ENCODE data around the gene IPMK.

The IPMK gene

DNA sequence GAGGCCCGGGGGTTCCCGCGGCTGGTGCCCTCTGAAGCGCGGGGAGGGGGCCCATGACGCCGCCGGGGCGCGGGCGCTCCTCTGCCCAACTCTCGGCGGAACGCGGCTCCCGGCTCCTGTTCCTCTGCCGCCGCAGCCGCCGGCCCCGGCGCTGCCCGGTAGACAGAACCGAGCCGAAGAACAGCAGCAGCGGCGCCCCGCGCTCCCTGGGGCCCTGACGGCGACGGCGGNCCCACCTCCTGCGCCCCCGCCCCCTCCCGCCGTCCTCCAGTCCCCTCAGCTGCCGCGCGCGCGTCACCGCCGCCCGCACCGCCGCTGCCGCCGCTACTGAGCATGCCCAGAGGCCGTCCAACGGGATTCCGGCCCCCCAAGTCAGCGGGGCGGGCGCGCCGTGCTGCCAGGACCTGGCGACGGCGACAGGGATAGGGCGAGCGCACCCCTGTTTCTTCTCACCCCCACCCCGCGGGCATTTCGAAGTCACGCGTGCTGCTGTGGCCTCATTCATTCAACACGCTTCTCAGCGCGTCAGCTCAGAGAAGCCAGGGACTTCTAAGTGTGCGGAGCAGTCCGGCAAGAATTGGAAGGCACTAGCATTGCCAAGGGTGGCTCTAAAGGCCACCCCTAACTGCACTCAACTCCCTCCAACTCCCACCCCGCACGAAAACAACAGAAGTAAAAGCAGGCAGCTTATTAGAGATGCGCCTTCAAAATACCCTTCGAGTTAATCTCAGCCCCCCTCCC lies at the start of gene IPMK:
IPMK (minus strand) TSS at position 182 of the 741 bp plus-strand sequence. CDS start 283 bp downstream, outside the sequence.
- peak; percentile 88 for DNase-seq (ENCODE audit: low spot score)

DNA sequence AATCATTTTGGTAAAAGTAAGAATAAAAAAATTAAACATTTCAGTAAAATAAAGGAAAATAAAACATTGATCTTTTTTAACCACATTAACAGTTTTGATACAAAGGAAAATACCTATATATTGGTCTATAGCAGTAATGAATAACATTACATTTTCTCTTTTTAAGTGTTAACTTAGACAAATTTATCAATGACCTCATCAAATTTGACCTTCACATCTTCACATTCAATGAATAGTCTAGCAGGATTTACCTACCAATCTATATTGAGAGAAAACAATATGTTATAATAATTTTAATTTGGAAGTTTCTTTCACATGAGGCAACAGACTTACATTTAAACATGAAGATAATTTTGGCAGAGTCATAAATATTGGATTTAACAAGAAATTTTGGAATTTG lies 49.2 kb upstream of the IPMK start:
- DNase-seq (ENCODE audit: low spot score) = no peak

DNA sequence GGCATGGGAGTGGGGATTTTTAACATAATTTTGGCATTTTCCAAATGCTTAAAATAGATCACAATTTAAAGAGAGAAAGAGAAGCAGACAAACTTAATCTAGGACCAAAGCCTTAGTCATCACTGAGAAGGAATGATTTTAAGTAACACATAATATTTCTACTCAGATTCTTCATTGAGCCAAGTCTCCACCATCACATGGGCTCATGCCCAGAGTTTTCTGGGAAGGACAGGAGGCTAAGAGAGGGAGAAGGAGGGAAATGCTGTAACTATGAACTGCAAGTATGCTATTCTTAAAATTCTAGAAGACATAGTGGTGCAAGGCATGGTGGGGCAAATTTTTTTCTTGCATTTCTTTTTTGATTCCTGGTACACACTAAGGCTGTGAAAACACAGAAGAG lies 43.3 kb upstream of the IPMK start:
- no peak for DNase-seq (ENCODE audit: low spot score)

DNA sequence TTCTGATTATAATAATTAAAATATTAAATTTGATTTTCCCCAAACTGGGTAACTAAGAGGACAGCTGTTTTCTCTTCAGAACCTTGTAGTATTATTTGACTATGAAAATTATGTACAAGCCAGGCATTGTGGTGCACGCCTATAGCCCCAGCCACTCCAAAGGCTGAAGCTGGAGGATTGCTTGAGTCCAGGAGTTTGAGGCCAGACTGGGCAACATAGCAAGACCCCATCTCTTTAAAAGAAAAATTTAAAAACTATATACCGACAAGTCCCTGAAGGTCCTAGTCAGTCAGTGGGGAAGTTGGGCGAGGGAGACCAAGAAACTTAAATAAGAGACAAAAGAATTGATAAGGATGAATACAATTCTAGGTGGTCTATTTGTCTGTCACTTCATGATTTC lies 40.0 kb upstream of the IPMK start:
- no peak for DNase-seq (ENCODE audit: low spot score)

DNA sequence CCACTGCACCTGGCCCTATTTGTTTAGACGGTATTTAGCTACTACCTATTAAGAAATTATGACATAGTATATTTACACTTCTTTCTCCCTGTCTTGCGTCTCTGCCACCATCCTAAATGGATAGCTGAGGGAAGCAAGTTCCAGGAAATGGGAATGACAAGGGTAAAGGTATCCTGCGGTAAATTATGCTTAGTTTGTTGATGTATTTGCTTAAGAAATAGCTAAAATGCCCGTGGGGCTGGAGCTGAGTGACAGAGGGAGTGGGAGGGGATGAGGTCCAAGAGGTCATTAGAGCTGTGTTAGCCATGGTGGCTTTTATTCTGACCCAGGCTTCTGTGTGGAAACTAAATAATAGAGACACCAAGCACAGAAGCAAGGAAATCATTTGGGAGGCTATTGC lies 38.1 kb upstream of the IPMK start:
- no peak for DNase-seq (ENCODE audit: low spot score)

DNA sequence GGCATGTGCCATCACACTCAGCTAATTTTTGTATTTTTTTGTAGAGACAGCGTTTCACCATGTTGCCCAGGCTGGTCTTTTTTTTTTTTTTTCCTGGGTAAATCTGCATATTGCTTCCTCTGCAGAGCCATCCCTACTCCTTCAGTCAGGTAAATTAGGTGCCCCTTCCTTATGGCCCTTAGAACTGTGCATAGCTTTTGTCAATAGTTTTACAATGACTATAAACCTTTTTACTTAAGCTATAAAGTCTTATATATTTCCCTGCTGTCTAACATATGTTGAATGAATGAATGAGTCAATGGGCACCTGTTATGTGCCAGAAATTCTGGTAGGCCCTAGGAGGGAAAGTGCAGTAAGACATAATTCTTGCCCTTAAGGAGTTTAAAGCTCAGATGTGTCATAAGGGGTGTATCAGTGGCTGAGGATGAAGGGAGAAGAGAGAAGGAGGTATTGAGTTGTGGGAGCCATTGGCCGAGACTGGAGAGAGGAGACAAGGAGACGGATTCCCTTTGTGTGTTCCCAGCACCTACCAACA lies 36.5 kb upstream of the IPMK start:
- no peak for DNase-seq (ENCODE audit: low spot score)

DNA sequence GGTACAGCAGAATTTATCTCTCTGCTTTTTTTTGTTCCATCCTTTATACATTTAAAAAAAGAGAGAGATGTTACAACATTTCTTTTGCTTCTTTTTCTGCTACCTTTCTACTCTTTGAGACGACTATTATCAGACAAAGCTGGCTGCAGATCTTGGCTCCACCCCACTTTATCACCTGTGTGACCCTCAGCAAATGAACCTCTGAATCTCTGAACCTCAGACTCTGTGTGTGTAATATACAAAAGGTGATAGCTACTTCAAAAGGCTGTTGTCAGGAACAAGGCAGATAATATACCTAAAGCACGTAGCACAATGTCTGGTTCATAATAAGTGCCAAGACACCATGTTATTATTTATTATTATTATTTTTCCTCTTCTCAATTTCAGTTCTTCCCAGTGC lies 34.6 kb upstream of the IPMK start:
- no peak for DNase-seq (ENCODE audit: low spot score)

DNA sequence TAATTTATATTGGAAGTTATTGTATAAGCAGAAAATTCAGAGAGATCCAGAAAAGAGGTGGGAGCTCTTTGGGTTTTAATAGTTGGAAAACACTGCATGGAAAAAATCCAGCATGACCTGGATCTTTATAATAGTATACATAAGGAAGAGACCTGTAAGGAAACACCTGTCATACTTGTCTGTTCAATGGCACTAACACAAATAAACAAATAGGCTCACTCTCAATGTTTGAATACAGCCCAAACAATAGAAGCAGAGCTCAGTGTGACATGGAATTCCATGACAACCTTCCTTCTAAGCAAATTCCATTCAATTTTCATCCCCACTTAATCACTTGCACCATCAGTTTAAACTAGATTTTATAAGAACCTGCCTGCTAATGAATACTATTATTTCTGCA lies 33.0 kb upstream of the IPMK start:
- DNase-seq (ENCODE audit: low spot score) = no peak

DNA sequence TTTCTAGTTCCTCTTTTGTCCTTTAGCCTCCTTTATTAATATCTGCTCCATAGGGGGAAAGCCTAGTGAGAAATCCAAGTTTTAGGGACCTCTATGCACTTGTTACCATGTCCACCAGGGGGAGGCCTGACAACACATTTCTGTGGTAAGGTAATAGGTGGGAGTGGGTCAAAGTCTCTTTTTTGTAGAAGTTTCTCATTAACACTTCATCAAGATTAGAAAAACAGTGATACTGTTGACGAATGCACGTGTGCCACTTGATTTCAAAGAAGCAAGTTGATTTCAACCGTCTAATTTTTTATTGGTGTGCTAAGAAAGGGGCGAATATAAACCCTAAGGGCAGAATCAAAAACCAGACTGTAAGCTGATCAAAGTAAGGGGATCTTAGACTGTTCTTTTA lies 31.9 kb upstream of the IPMK start:
- DNase-seq (ENCODE audit: low spot score) = peak; percentile 54

DNA sequence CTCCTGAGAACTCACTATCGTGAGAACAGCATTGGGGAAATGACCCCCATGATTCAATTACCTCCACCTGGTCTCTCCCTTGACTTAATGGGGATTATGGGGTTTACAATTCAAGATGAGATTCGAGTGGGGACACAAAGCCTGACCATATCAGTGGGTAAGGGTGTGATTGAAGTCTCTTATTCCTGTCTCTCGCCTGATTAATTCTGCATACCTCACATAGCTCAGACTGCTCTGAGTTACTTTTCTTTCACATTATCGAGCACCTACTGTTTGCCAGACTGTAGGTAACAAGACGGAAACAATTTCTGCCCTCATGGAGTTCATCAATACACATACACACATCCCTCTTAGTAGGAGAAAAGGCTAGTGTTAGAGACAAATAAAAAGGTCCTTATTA lies 26.3 kb upstream of the IPMK start:
- no peak for DNase-seq (ENCODE audit: low spot score)

DNA sequence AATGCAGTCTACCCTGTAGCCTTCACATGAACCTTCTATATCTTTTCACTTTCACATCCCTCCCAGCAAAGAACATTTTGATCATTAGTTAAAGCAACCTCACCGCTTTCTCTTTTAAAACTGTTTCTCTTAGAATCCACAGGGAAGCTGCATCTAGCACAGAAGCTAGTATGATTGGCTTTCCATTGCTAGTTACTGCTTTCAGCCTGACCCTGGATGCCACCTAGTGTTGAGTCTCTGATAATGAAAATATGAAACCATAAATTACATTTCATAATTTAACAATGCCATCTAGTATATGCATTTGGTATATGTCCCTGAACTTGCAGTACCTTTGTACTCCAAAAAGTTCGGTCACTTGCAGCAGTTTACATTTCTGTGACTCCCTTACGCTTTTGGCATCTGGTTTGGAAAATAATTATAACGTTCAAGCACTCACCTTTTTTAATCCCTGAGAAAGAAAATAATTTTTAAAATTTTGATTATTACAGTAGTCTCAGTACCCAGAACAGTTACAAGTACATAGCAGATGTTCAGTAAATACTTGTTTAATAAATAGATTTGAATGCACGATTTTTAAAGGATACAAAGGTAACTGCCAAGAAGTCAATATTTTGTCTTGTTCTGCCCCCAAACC lies 24.0 kb upstream of the IPMK start:
- peak; percentile 22 for DNase-seq (ENCODE audit: low spot score)

DNA sequence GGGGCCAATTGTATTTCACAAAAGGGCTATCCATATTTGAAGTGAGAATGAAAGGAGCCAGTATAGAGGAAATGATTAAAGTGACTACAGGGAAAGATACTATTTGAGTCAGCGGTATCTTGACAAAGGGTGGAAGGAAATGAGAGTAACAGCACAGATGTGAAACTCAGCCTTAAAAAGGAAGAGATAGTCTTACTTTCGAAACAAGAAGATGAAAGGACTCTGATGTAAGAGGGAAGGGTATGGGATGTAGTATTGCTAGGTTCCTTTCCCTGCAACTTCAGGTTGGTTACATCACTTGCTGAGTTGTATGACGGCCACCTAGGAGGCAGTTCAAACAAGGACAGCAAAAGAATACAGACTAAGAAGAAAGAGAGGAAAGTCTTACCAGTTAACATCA lies 14.9 kb upstream of the IPMK start:
- peak; percentile 40 for DNase-seq (ENCODE audit: low spot score)

DNA sequence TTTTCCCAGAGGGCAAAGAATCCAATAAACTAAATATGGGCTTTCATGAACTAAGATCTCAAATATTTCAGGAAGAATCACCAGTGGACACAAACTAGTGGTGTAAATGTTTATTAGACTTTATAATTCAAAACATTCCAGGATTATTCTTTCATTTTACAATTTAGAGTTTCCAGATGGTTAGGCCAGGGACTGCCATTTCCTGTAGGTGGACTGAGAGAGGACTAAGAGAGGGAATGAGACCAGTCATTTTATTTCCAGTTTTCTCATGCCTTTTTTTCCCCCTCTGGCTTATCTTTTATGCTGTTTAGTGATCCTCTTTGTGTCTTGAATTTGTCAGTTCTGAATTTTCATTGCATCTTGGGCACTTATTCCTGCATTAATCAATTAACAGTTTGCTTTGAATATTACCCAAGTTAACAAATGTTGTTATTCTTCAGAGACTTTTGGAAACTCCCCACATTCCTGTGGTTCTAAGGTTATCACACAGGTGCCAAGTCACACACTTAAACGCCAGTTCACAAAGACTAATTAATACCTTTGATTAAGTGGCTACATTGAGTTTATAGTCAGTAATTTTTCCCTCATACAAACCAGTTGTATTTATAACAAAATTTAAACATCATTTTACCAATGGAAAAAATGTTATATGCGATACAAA lies 13.5 kb upstream of the IPMK start:
- no peak for DNase-seq (ENCODE audit: low spot score)

DNA sequence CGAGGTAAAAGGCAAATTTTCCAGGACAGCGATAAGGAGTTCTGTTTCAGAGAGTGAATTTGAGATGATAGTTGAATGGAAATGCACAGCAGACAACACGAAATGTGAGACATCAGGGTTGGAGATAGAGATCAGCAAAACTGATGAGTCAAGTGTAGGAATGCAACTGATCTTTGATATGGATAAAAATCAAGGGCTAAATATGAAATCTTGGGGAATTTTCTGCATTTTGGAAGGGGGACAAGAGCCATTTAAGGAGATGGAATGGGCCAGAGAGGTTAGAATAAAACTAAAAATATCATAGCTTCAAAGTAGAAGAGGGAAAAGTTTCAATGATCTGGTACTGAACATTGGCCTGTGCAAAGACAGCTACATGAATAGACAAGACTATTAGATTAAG lies 12.8 kb upstream of the IPMK start:
- no peak for DNase-seq (ENCODE audit: low spot score)

DNA sequence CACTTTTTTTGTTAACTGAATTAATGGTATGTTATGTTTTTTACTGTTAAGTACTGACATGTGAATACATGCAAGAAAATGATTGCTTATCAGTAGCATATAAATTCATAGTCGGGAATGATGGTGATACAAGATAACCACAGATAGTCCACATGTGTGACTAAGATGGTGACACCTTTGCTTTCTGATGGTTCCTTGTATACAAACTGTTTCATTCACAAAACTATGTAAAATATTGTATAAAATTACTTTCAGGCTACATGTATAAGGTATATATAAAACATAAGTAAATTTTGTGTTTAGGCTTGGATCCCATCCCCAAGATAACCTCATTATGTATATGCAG lies 11.2 kb upstream of the IPMK start:
- DNase-seq (ENCODE audit: low spot score) = no peak

DNA sequence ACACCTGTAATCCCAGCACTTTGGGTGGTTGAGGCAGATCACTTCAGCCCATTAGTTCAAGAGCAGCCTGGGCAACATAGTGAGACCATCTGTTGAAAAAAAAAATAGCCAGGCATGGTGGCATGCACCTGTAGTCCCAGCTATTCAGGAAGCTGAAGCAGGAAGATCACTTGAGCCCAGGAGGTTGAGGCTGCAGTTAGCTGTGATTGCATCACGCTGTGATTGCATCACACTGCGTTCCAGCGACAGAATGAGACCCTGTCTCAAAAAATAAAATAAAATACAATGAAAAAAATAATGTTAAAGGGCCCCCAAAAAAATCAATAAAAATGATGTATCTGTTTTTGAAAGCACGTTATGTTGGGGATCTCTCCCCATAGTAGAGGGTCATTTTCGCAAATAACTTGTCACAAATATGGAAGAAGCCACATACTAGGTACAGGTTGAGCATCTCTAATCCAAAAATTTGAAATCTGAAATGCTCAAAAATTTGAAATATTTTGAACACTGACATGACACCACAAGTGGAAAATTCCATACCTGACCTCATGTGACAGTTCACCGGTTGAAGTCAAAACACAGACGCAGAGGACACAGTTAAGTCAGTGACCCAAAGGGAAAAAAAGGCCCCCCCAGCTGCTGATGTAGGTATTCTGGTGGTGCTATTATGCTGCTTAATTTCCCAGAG lies 10.7 kb upstream of the IPMK start:
- DNase-seq (ENCODE audit: low spot score) = no peak

DNA sequence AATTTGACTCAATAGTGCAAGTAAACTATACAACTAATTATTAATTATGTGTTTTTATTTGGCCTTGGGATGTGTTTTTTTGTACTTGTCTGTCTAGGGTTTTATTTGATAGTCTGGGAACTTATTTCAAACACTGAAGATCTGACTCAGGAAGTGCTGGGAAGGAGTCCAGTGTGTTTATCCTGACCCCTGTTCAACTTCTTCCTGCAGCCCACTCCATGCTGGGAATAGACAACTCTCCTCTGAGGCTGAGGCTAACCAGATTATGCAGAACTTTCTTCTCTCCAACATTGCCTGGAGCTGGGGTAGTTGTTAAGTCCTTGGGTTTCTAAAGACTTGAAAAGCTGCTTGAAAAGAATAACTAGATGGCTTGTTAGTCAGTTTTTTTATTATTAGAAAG lies 8.2 kb upstream of the IPMK start:
- DNase-seq (ENCODE audit: low spot score) = no peak

DNA sequence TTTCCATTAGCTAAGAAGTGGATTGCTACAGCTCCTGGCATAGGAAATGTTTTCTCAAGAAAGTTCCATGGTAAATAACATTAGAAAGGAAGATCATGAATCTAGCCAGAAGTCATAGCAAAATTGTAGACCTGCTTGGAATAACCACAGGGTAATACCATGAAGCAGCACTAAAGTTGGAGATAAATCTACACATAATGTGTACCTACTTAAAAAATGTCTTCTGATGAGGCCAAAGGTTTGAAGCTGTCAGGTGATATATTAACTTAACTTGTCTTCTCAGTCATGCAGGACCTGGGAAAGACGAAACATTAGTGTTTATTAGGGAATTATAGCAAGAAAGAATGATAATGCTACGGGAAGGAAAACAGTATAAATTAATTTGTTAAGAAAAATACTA lies 7.6 kb upstream of the IPMK start:
- no peak for DNase-seq (ENCODE audit: low spot score)

DNA sequence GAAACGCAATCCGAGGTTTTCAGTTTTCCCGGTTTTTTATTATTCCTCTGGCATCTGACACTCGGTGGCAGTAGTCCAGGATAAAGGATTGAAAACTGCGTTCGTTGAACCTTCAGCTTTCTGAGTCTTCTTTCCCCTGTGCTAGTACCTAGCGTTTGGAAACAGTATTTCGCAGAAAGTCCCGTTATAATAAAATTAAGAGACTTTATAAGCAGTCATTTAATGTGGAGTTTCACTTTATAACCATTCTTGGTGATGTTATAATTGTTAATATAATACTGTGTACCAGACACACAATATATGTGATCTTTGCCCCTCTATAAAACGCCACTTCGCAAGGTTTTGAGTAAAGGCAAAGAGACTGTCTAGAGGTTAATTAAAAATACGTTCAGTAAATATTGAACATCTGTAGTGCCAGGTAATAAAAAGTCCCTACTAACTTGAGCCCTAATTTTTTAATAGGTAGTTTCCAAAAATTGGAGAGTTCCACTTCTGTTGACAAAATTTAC lies 2.1 kb upstream of the IPMK start:
- no peak for DNase-seq (ENCODE audit: low spot score)

DNA sequence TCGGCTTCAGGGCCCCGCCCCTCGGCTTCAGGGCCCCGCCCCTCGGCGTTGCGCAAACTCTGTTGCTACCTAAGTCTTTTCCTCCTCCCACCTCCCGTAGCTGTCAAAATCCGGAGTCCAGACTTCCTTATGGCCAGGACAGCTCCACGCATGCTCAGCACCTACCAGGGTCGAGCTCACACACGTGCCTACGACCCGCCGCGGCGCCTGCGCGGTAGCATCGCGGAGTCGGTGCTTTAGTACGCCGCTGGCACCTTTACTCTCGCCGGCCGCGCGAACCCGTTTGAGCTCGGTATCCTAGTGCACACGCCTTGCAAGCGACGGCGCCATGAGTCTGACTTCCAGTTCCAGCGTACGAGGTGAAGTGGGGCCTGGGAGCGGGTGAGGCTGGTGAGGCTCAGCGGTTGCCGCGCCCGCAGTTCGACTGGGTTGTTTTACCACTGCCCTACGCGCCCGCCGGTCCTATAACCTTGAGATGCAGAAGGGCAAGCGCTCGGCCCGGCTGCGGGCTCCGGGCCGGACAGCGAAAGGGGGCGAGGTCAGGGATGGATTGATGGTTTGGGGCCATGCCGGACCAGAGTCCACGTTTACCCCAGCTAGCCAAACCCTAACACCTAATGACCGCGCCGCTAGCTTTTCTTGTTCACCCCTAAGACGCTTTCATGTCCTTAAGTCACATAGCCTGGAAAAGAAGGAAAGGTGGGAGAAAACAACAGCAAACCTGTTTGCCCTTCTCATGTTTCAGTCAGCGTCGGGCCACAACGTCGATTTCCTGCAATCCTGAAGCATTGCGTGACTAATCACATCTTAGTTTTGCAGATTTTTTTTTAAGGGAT lies 1.5 kb upstream of the IPMK start, which contains the start of gene CISD1:
CISD1 (plus strand) TSS at position 217 of the 836 bp plus-strand sequence; CDS start at position 329, 112 bp downstream.
- DNase-seq (ENCODE audit: low spot score) = peak; percentile 97

DNA sequence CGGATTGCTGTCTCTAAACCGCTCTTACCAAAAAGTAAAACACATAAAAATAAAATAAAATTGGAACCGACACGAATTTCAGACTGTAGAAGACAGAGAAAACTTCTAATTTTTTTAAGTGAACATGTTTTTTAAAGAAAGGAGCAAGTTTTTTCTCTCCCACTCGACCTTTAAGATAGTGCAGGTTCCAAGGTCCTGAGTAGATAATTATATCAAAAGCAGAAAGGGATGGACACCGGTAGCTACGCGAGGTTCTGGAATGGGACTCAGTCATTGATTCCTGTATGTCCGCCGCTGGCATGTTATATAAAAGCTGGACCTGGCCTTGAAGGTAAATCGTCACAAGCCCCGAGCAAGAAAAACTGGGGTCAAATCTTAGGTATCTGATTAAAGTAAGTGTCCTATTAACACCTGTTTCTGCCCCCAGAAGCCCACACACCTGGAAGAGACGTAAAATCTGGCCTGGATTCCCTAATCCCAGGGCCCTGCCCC lies 806 bp upstream of the IPMK start:
- no peak for DNase-seq (ENCODE audit: low spot score)
